ENCODE data around the gene ZSWIM3.

GRCh38 chr20:45909336-45909808, 52.0 kb downstream of the ZSWIM3 start:
- no peak for TF ChIP-seq TCF12 (IDR thresholded peaks at IDR 0.05; ENCODE audit: low read depth, low read length)
- TF ChIP-seq TBP (IDR thresholded peaks at IDR 0.05; ENCODE audit: low read depth, low read length) = no peak
- no peak for TF ChIP-seq CTCF (IDR thresholded peaks at IDR 0.05; ENCODE audit: control extremely low read depth in 1 of 3, insufficient read depth in 1 of 3, low read depth in 1 of 3, low read length in 3 of 3)
- no peak for TF ChIP-seq ATF3 (IDR thresholded peaks at IDR 0.05; ENCODE audit: insufficient read depth, low read depth, low read length)
- TF ChIP-seq JUND (IDR thresholded peaks at IDR 0.05; ENCODE audit: low read length) = no peak
- TF ChIP-seq EP300 (IDR thresholded peaks at IDR 0.05; ENCODE audit: borderline replicate concordance in 1 of 2, low read depth in 2 of 2, low read length in 2 of 2) = no peak
- TF ChIP-seq HDAC6 (IDR thresholded peaks at IDR 0.05; ENCODE audit: low read depth, low read length) = no peak
- TF ChIP-seq CREB1 (IDR thresholded peaks at IDR 0.05) = no peak
- TF ChIP-seq EGR1 (IDR thresholded peaks at IDR 0.05; ENCODE audit: borderline replicate concordance, low read depth, low read length) = no peak
- TF ChIP-seq SUZ12 (IDR thresholded peaks at IDR 0.05; ENCODE audit: low read length) = no peak
- TF ChIP-seq KDM1A (IDR thresholded peaks at IDR 0.05; ENCODE audit: borderline replicate concordance, low read length) = no peak
- no peak for TF ChIP-seq MAFK (IDR thresholded peaks at IDR 0.05; ENCODE audit: low read depth, low read length)
